NCI-H2029 (cell line): Measurements from ENCODE around the gene FAM76B.

Source experiments
- DNase-seq: peaks from one replicate; lab custom pipeline; 2025; lab: John Stamatoyannopoulos, UW

Gene FAM76B

DNA sequence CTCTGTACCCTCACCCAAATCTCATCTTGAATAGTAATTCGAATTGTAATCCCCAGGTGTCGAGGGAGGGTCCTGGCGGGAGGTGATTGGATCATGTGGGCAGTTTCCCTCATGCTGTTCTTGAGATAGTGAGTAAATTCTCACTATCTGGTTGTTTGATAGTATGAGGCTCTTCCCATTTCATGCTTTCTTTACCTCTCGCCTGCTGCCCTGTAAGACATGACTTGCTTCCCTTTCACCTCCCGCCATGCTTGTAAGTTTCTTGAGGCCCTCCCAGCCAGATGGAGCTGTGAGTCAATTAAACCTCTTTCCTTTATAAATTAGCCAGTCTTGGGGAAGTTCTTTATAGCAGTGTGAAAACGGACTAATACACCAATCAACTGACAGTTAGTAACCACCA lies 60.1 kb downstream of the FAM76B start:
- no peak for DNase-seq

DNA sequence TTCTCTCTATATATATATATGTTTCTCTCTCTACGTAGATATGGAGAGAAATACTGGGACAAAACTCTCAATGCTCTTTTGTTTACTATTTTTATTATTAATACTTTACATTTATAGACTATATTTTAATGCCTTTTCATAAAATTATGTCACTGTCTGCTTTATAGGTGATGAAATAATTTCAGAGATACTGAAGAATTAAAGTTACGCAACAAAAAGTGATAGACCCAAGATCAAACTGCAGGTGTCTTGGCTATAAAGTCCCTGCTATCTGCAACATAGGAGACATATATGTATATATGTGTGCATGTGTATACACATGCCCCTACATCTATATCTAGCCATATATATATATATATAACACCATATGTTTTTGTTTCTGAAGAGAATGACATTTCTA lies 60.8 kb downstream of the FAM76B start:
- no peak for DNase-seq

DNA sequence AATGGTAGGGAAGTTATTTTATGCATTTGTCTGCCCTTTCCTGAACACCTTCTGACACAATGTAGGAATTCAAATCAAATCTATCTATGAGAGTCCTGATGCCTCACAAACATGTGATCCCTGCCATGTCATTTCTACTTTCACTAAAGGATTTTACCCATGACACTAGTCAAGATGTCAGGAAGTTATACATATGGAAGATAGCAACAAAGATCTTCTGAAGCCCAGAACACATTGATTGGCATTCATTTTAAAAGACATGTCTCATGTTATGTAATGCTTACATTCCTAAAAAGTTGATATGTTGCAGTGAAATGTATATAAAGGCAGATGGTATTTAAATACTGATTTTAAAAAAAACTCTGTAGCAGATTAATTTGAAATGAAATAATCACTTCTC lies 61.5 kb downstream of the FAM76B start:
- DNase-seq = no peak

DNA sequence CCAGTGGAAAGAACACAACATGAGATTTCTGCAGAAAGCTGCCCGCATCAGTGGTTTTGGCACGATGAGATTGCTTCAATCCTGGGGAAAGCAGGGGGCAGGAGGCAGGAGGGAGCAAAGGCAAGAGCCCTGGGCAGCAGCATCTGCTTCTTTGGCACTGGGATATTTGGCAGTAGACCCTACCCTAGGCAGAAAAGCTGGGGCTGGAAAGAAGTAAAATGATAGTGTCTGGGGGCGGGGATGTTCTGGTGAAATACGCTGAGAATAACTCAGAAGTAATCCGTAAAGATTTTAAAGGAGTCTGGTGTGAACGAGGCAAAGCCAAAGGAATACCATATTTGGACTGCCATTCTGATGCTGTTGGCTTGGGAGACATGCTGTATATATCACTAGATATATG lies 62.0 kb downstream of the FAM76B start:
- no peak for DNase-seq

DNA sequence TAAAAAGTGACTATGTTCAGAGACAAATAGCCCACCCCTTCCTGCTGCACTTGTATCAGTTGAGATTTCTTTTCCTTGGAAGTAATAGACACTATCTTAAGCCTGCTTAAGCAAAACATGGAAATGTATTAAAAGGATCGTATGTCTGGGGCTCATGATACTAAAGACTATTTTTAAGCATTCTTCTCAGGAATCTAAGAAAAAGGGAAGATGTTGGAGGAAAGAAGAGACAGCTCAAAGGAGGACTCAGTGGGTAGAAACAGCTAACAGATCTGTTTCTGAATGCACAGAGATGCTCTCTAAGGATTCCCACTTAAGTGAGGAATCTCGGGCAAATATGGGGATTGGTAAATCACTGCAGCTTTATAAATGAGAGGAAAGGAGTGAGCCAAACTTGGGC lies 62.5 kb downstream of the FAM76B start:
- DNase-seq = no peak

DNA sequence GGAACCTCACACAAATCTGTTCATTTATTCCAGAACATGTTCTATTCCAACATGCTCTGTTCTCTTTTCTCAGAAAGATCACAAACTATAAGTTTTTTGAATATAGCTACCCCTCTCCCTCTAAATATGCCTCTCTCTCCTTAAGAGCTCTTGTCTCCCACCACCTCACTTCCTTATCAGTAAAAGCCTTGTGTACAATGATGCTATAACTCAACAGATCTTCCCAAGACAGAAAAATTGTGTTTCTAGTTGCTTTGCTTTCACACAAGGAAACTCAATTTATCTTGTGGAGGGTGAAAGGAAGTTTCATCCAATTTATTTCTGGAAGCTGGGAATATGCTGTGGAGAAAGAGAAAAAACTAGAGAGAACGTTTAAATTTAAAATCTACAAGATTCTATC lies 64.4 kb downstream of the FAM76B start:
- no peak for DNase-seq

DNA sequence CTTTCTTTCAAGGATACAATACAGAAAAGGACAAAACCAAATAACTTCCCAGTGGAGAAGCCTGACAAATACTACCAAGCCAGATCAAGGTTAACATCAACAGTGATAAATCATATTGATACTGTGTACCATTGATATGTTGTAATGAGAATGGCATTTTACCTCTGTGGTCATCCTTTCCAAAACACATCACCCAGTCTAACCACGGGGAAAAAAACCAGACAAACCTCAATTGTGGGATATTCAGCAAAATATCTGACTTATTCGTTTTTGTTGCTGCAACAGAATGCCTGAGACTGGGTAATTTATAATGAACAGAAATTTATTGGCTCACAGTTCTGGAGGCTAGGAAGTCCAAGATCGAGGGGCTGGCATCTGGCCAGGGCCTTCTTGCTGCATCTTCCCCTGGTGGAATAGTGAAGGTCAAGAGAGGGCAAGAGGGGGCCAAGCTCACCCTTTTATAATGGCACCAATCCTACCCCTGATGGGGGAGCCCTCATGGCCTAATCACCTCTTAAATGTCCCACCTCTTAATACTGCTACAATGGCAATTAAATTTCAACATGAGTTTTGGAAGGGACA lies 66.1 kb downstream of the FAM76B start:
- no peak for DNase-seq

DNA sequence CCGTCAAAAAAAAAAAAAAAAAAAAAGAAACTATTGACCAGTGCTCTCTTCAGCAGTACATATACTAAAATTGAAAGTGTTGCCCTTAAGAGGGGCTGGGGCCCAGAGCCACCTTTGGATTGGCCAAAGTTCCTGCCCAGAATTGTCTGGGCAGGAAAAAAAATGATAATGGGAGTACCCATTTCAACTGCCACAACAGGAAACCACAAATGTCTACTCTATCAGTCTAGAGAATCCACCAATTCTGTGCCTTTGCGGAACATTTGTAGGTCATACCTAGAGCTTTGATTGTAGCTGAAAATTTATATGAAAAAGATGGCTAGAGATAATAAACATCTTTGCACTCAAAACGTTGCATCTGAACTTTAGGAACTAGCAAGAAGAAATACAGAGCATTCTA lies 69.4 kb downstream of the FAM76B start:
- DNase-seq = no peak
